Ammon's horn (tissue), 1 donor: Measurements from ENCODE around the gene VEZT.

ENCODE experiments used
- DNase-seq: peaks from one replicate; pipeline ENCODE4 v3.0.0-alpha.2; 2016; ENCODE audit warnings: low spot score

Gene VEZT

DNA sequence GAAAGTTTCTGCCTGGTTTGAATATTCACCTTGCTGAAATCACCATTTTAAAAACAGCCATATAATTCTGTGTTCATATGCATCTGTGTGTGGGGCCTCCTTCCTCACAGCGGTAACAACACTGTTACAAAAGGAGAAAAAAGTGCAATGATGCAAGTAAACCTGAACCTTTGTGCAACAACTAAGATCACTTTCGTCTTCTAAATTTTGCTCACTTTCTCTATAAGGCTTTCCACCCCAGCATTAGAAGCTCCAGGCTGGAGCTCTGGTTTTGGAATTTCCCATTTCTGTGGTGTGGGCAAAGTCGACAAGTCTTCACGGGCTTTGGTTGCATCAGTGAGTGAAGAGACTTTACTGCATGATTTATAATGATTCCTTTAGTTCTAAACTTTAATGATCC lies 18.7 kb upstream of the VEZT start:
- DNase-seq = no peak

DNA sequence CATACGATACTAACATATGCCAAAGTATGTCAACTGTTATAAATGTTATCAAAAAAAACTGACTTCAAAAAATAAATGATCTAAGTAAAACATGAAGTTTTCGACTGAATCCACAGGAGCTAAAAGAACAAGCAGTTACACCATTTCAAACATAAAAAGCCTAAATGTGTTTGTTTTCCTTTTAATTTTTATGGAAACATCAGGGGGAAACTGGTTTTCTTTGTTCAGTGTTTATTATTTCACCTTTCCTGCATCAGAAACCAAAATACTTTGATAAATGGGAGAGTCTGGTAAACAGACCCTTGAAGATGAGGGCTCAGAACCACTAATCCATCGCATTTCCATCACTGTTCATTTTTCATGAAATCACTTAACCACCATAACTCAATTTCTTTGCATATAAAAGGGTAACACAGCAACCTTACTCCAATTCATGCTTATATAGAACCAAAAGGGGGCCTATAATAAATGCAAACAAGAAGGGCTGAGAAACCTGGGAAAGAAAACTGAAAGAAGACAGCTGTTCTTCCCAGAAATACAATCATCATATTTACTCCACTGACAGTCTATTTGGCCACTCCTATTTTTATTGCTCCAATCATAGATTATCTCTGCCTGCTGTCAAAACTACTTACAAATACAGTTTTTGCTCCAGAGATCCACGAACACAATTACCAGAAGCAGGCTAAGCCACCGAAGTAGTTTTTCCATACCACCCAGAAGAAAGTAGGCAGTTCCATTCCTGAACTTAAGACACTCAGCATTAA lies 17.3 kb upstream of the VEZT start:
- no peak for DNase-seq

GRCh38 chr12:95201056-95201670 lies 16.4 kb upstream of the VEZT start:
- no peak for DNase-seq

- DNase-seq = peak; percentile 18
Measured at GRCh38 chr12:95202691-95203486, 14.7 kb upstream of the VEZT start.

- no peak for DNase-seq
Measured at GRCh38 chr12:95203487-95204030, 14.0 kb upstream of the VEZT start.

- no peak for DNase-seq
Measured at GRCh38 chr12:95204141-95204866, 13.3 kb upstream of the VEZT start.

DNA sequence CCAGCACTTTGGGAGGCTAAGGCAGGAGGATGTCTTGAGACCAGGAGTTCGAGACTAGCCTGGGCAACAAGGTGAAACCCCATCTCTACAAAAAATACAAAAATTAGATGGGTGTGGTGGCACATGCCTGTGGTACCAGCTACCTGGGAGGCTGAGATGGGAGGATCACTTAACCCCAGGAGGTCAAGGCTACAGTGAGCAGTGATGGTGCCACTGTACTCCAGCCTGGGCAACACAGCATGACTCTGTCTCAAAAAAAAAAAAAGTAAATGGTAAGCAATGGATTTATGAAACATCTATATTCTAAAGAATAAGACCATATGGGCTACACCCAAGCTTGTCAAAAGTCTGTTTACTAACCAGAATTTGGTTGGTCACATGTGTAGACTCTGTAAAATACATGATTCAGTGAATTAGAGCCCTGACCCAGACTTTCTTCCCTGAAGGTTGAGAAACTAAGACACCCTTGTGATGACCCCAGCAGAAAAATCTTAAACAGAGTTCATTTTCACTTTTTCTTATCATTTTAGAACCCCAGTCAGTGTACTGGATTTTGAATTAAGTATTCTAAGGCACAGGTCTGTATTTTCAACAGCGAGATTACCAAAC lies 12.5 kb upstream of the VEZT start:
- no peak for DNase-seq

GRCh38 chr12:95205685-95206084 lies 11.9 kb upstream of the VEZT start:
- DNase-seq = peak; percentile 67

DNA sequence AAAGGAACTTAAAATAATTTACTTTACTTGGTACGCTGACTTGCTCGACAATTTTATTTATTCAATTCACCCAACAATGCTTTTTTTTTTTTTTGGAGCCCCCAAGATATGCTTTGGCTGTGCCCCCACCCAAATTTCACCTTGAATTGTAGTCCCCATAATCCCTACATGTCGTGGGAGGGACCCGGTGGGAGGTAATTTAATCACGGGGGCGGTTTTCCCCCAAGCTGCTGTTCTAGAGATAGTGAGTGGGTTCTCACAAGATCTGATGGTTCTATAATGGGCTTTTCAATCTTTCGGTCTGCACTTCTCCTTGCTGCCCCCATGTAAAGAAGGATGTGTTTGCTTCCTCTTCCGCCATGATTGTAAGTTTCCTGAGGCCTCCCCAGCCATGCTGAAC lies 10.7 kb upstream of the VEZT start:
- DNase-seq = no peak

- DNase-seq = no peak
Measured at GRCh38 chr12:95207407-95207806, 10.2 kb upstream of the VEZT start.

DNA sequence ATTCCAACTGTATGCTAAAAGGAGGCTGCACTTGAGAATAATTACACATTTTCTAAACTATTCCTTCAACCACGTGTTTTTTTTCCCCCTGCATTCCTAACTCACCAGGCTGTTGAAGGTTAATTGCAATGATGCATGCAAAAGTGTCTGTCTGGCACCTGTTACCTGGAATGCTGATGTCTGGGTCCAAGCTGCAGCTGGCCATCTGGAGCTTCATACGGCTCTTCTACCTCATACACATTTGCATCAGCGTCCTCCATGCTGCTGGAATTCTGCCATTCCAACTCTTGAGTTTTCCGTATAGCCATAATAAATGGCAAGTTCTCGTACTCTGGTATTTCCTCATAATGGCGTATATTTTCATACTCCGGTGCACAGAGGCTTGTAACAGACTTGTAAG lies 8.9 kb upstream of the VEZT start:
- DNase-seq = no peak

DNA sequence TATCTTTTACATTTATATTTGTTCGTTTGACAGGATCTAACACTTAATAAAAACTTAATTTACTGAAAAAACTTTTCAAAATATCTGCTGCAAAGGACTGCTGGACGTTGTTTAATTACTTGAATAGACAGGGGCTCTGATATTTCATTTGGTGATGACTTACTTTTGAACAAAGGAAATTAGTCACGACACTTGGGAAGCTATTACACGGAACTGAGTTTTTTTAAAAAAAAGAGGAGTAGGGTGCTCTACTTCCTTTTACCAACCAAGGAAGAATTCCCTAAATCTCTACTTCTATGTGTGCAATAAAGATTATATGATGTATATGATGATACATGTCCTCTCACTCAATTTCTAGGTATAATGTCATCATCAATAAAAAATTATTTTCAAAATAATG lies 5.0 kb upstream of the VEZT start:
- DNase-seq = no peak

- DNase-seq = no peak
Measured at GRCh38 chr12:95213119-95213518, 4.5 kb upstream of the VEZT start.

DNA sequence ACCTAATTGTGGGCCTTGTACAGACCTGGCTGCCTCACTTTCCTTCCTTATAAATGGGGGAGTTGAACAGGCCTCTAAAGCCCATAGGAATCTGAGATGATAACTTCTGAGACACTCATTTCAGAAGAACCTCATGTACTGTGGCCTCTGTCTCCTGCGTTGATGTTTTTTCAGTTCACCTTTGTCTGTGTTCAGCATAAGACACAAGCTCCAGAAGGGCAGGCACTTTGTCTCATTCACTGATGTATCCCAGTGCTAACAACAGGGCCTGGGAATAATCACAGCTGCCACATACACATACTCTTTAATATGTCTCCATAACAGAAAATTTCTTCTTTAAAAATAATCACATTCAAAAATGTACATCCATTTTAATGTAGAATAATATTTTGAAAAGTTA lies 3.7 kb upstream of the VEZT start:
- no peak for DNase-seq

DNA sequence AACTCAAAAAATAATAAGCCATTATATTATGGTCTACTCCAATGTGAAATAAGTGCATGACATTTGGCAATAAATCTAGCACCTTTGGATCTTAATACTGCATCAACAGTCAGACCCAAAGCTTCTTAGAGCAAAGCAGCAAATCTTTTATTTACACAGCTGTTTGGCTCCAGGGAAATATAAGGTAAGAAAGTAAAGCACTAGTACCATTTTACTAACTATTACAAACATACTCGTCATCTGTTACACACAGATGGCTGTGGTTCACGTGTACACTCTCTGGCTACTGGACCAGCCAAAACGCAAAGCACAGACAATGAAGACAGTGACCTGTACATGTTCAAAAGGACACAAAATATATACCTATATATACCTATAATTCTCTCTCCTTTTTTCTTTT lies 3.1 kb upstream of the VEZT start:
- DNase-seq = no peak

DNA sequence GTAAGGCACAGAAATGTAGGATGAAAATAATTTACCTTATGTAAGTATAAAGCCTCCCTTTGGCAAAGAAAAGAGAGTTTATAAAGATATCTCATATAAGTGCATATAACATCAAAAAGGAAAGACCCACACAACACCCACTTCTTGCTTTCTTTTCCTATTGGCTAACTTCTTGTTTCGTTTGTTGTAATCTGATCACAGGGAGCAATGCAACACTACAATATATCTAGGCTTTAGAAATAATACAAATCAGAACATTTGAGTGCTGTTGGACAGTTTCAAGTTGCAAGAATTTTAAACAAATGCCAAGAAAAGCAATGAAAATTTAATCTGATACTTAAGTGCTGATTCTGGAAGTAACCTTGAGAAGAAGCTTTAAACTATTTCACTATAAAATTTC lies 1.7 kb upstream of the VEZT start:
- DNase-seq = no peak

DNA sequence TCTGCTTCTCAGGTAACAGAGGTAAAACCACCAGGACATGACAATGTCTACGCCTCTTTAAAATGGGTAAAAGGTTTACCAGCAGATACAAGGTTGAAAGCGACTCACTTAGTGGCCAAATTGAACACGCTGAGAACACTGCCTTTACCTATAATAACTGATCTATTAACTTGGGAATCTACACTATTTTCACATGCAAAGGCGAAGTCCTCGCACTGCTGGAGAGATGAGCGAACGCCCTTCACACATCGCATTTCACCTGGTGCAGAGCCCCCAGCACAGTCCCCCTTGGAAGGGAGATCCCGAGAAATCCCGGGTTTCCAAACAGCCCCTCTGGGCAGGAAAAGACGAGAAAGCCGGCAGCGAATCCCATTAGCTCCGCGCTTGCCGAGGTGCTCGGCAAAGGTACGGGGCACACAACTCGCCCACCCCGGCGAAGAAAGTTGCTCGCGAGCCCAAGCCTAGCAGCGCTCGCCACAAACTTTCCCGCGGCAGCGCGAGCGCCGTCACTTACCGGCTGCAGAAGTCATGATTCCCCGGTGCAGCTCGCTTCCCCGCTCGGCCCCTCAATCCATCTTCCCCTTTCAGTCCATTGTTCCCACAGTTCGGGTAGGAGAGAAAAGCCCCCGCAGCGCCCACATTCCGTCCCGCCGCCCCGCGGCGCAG lies 763 bp upstream of the VEZT start:
- DNase-seq = peak; percentile 9

- peak; percentile 58 for DNase-seq
Measured at GRCh38 chr12:95218150-95219133, 835 bp downstream of the VEZT start.

- DNase-seq = no peak
Measured at GRCh38 chr12:95220190-95220589, 2.6 kb downstream of the VEZT start.

DNA sequence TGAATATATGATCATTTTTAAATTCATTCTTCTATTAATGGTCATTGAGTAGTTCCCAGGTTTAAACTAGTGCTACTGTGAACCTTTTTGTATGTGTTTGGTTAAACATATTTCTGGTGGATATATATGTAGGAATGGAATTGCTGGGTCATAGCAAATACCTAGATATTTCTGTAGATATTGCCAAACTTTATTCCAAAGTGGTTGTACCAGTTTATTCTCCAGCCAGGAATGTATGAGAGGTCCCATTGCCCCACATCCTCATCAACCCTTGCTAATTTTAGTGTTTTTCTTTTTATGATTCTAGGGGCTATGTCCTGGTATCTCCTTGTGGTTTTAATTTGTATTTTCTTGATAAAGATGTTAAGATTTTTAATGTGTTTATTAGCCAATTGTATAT lies 3.1 kb downstream of the VEZT start:
- no peak for DNase-seq
